Right cardiac atrium (tissue), 5 donors: ENCODE data around the gene LRP8. TPM values are rescaled to one million over a fixed set of nuclear protein-coding genes. Genes with fewer than 3 reads are reported as not detected.

Experiments
- ATAC-seq, 2 donors: fragments of 200-7000 bp; cut with Tn5 transposase; one replicate each; pipeline versions ENCODE4 v1.8.0 to v1.9.1; 2020; ENCODE audit warnings: moderate library complexity in 2 of 2, mild to moderate bottlenecking in 1 of 2
- DNase-seq, 3 donors: peaks; one replicate each; pipeline ENCODE4 v3.0.0-alpha.2; 2020
- H3K27ac ChIP-seq: one replicate; pipeline ENCODE4 v1.5.1; 2013; ENCODE audit warnings: mild to moderate bottlenecking, low read length, control low read depth, moderate library complexity
- H3K27me3 ChIP-seq: one replicate; pipeline ENCODE4 v1.6.1; 2013; ENCODE audit not compliant: control insufficient read depth, insufficient read depth
- H3K4me1 ChIP-seq: one replicate; pipeline ENCODE4 v1.6.1; 2013; ENCODE audit warnings: low read length; ENCODE audit not compliant: control insufficient read depth, insufficient read depth
- H3K4me3 ChIP-seq: one replicate; pipeline ENCODE4 v1.5.1; 2013; ENCODE audit warnings: low read length, control low read depth
- H3K9me3 ChIP-seq: one replicate; pipeline ENCODE4 v1.6.1; 2013; ENCODE audit warnings: low read length; ENCODE audit not compliant: control insufficient read depth
- WGBS: extraction: QIAGEN DNeasy Blood & Tissue Kit; methylation state at CpG from one replicate; pipeline ENCODE4 v1.1.7; 2013; 5-methylcytosine and 5-hydroxymethylcytosine counted together
- intact Hi-C, 4 donors: fragments of 100-400 bp; cut with DNase I; formaldehyde crosslinking; loops; one replicate each; pipeline versions ENCODE4 v1.11.0 to v1.14.0; 2022 to 2023
- polyA plus RNA-seq: library from polyadenylated mRNA; stranded (reverse); fragments of 200-250 nt; gene quantifications from one replicate; pipeline ENCODE4 v1.2.3, GENCODE V29; 2013
- total RNA-seq, 4 donors: library from RNA; stranded (reverse); fragmentation: NEBNext Ultra II Directional; extraction: Animal tissue kit (Norgen Biotek cat#: 25700); gene quantifications; one replicate each; pipeline ENCODE4 v1.2.1, GENCODE V29; 2021
- donor health status: healthy with polysubstance abuse.
- donor health status: DM: no; HTN: yes; CAD: no.
- donor health status: DM: no; HTN: no; CAD: no.
- donor health status: DM: no; HTN: yes; CAD: no; lungs with severe emphysema.
- donor health status: DM: yes; HTN: yes; CAD: no.

Gene LRP8
- total and polyA plus RNA-seq, 5 donors: 0.27 to 2.6 (median 1.3) TPM

DNA sequence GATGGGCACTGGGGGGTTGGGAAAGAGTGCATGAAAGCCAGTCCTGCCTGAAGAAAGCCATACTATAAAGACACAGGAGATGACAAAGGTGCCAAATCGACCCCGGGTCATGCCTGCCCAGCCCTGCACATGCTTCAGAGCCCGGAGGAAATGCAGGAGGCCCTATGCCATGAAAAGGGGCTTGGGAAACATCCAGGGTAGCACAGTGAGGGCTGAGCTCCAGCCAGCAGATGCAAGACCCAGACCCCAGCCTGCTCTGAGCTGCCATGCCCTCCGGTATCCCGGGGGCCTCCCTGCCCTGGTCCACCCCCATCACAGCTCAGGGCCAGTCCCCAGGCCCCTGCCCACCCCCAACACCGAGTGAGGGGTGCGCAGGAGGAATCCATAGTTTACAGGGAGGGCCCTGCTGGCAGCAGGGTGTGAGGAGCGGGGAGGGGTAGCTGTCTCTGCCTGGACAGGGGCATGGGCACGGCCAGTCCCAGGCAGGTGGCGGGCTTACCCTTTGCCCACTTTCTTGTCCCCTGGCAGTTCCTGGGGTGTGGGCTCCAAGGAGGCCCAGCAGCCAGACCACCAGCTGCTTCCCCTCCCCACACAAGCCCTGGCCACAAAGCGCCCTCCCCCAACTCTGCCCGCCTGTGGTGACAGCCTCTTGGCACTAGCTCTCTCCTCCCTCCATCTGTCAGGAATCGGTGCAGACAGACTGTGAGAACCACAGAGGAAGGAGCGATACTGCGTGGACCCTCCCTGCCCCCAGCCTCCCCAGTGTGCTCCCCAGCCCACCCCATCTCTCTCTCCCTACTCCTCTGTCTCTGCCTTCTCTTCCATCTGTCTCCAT lies 16.8 kb downstream of the LRP8 start:
- no peaks in the 10 kb centered on the region for H3K4me1 ChIP-seq
- no peak for DNase-seq
- 65% methylated on average over 15 of the region's 15 CpGs for WGBS
- no peaks in the 10 kb centered on the region for H3K9me3 ChIP-seq
- H3K4me3 ChIP-seq: no peak overlapping the region
- intact Hi-C loops: no loop called here
- H3K27me3 ChIP-seq: no peaks in the 10 kb centered on the region
- no peak overlapping the region for H3K27ac ChIP-seq
- ATAC-seq: no peak

DNA sequence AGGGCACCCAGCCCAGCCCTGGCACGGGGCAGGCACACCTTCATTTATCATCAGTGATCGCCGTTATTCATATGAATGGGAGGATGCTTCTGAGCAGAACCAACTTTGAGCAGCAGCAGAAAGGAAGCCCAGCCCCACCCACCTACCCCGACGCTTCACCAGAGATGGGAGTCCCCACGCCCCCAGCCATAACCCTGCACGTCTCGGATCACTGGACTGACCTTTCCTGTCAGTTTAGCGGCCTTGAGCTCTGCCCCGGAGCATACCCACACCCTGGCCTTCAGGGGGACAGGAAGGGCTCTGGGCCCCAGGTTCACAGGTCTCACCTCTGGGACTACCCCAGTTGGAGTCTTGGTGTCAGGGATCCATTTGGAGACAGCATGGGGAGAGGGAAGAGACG lies 18.1 kb downstream of the LRP8 start:
- no peak for ATAC-seq
- 75% methylated on average over 11 of the region's 11 CpGs for WGBS
- no peak overlapping the region for H3K27ac ChIP-seq
- DNase-seq: no peak
- no peak overlapping the region for H3K4me3 ChIP-seq
- intact Hi-C loops: loop anchor here in 1 of 4 donors (5.0 kb wide), 1 partner anchor 327 kb away; no protein-coding TSS in a partner anchor
- no peaks in the 10 kb centered on the region for H3K9me3 ChIP-seq
- no peaks in the 10 kb centered on the region for H3K27me3 ChIP-seq
- no peaks in the 10 kb centered on the region for H3K4me1 ChIP-seq

DNA sequence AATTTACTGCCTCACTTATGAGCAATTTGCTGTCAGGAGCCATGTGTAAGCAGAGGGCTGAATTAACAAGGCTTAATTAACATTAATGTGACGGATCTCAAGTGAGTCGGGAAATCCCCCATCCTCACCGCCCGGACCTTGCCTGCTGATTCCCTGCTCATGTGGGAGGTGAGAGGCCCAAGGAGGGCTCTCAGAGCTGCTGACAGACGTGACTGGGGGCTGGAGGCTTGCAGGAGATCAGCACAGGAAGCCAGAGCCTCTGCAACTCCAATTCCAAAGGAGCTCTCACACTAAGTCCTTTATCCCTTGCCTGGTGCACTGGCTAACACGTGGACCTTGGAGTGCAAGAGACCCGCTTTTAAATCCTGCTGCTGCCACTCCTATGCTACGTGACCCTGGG lies 19.4 kb downstream of the LRP8 start:
- WGBS: 52% methylated on average over 8 of the region's 8 CpGs
- Histone ChIP-seq H3K9me3 (no peaks in the 10 kb centered on the region), H3K27ac (no peak overlapping the region)

DNA sequence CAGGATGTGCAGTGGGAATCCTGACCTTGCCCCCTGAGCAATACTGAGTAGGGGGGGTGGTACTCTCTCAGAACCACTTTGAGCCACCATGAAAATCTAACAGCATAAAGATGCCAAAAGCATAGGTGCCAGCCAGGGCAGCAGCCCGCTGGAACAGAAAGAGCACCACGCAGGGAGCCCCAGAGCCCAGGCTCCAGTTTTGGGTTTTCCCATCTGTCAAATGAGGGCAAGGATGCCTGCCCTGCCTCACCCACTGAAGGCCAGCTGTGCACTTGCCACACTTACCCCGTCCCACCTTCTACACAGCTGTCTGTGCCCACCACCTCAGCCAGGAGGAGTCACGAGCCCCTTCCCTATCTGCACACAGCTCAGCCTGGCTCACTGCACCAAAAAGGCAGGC lies 20.8 kb downstream of the LRP8 start:
- ATAC-seq: no peak
- H3K4me3 ChIP-seq: no peak overlapping the region
- no peaks in the 10 kb centered on the region for H3K4me1 ChIP-seq
- no peak overlapping the region for H3K27ac ChIP-seq
- intact Hi-C loops: loop anchor here in 1 of 4 donors (5.0 kb wide), 1 partner anchor 330 kb away; no protein-coding TSS in a partner anchor
- H3K9me3 ChIP-seq: no peaks in the 10 kb centered on the region
- no peaks in the 10 kb centered on the region for H3K27me3 ChIP-seq
- DNase-seq: no peak
- WGBS: 85% methylated on average over 4 of the region's 4 CpGs

More for the DNA sequence above, 19.4 kb downstream of the LRP8 start:
- H3K4me1 ChIP-seq: no peaks in the 10 kb centered on the region
- intact Hi-C loops: loop anchor here in 1 of 4 donors (5.0 kb wide), 1 partner anchor 329 kb away; no protein-coding TSS in a partner anchor
- no peaks in the 10 kb centered on the region for H3K27me3 ChIP-seq
- ATAC-seq (no peak), DNase-seq (no peak)
- no peak overlapping the region for H3K4me3 ChIP-seq

DNA sequence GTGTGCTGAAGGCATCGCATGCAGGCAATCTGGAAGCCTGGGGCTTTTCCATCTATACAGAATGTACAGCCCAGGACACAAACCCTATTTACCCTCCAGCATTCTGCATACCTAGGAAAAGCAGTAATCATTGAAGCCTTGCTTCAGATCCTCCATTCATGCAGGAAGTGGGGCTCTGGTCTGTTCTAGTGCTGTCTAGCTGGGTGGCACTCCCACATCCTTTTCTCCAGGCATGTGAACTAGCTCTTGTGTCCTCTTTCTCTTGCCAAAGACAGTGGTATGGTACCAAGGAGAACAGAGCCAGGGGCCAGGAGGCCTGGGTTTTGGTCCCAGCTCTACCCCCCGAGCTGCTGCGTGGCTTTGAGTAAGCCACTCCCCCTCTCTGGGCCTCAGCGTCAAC lies 21.7 kb downstream of the LRP8 start:
- H3K27ac ChIP-seq: no peak overlapping the region
- no peaks in the 10 kb centered on the region for H3K4me1 ChIP-seq
- no peak for DNase-seq
- intact Hi-C loops: loop anchor here in 1 of 4 donors (5.0 kb wide), 1 partner anchor 331 kb away; no protein-coding TSS in a partner anchor
- WGBS: 81% methylated on average over 4 of the region's 4 CpGs
- no peak for ATAC-seq
- H3K9me3 ChIP-seq: no peaks in the 10 kb centered on the region
- no peaks in the 10 kb centered on the region for H3K27me3 ChIP-seq
- H3K4me3 ChIP-seq: no peak overlapping the region

DNA sequence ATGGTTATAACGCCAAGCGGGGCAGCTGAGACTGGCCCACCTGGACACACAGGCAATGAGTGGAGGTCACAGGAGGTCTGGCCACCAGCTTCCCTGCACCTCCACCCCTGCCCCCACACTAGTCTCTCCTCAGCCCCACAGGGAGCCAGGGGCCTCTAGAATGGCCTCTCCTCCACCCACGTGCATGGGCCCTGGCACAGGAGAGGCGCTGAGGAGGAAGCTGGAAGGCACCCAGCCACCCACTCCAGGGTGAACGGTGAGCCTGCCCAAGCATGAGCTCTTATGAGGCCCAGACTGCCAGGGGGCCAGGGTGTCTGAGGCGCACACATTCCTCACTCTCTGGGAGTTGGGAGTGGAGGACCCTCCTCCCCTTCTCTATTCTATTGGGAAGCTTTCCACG lies 22.2 kb downstream of the LRP8 start:
- ATAC-seq (peak in 1 of 2 donors; percentile 46), DNase-seq (no peak)
- Histone ChIP-seq H3K9me3 (no peaks in the 10 kb centered on the region), H3K4me1 (no peaks in the 10 kb centered on the region), H3K27me3 (no peaks in the 10 kb centered on the region), H3K4me3 (no peak overlapping the region), H3K27ac (no peak overlapping the region)
- intact Hi-C loops: loop anchor here in 1 of 4 donors (5.0 kb wide), 1 partner anchor 332 kb away; no protein-coding TSS in a partner anchor
- WGBS: 63% methylated on average over 7 of the region's 7 CpGs

DNA sequence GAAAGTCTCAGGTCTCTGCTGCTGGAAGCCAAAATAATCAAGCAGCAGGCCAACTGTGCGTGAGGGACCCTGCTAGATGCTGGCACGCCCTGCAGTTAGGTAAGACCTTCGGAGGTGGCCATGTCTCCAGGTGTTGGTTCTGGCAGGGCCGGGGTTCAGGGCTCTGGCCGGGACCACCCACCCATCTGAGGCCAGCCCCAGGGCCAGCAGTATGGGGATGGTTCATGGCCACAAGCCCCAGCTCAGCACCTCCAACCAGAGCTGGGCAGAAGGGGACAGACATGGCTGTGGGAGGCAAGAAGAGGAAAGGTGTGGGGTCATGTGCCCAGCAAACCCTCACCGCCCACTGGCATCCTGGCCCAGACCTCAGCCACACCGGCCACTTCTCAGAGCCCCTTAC lies 23.3 kb downstream of the LRP8 start:
- no peaks in the 10 kb centered on the region for H3K4me1 ChIP-seq
- intact Hi-C loops: no loop called here
- DNase-seq (no peak), ATAC-seq (no peak)
- H3K4me3 ChIP-seq: no peak overlapping the region
- no peaks in the 10 kb centered on the region for H3K9me3 ChIP-seq
- 93% methylated on average over 7 of the region's 7 CpGs for WGBS
- H3K27me3 ChIP-seq: no peaks in the 10 kb centered on the region
- H3K27ac ChIP-seq: no peak overlapping the region

DNA sequence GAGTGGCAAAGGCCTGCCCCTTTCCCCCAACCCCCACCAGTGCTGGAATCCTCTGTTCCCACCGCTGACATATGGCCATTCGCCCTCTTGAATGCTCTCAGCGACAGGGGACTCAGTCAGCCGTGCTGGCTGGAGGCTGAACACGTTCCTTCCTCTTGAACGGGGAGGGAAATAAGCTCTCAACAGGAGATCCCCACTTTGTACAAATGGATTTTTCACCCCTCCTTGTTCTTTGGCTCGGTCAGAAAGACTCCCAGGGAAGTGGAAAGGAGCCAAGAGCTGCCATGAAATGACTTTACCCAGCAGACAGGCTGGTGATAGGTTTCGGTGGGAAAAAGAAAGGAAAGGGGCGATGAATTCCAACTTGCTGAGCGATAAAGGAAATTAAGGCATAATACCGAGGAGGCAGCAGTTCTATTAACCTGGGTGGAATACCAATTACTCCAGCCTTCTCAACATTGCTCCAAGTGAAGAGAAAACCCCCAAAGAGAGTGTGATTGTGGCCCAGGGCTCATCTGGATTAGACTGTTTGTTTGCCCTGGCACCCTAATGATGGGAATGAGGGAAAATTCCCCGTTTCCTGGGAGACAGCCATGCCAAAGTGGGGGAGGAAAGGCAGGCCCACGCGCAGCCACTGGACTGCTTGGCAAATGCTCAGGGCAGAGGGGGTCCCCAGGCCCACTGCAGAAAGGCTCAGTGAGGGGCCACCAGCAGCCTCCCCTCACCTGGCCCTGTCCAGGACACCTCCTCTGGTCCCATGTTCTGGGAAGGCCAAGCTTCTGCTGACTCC lies 23.9 kb downstream of the LRP8 start:
- no peak overlapping the region for H3K27ac ChIP-seq

DNA sequence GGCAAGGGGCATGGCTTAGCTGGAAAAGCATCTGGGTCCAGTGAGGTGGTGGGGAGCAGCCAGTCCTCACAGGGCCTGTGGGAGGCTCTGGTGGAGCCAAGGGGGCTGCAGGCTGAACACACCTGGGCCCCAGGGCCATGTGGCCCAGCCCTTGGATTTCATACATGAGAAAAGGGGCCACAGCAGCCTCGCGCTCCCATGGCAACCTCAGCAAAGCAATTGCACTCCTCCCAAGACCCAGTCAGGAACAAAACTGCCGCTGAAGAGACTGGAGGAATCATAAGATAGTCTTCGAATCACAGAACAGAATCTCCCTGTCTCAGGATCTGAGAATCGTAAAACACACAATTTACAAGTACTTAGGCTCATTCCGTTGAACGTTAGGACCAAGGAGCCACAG lies 24.6 kb downstream of the LRP8 start:
- WGBS: 90% methylated on average over 7 of the region's 7 CpGs
- Histone ChIP-seq H3K9me3 (no peaks in the 10 kb centered on the region), H3K27ac (no peak overlapping the region), H3K4me1 (no peaks in the 10 kb centered on the region), H3K4me3 (no peak overlapping the region), H3K27me3 (no peaks in the 10 kb centered on the region)
- ATAC-seq: no peak
- no peak for DNase-seq
- intact Hi-C loops: no loop called here

More for the DNA sequence above, 23.9 kb downstream of the LRP8 start:
- DNase-seq: no peak
- no peak for ATAC-seq
- 68% methylated on average over 14 of the region's 14 CpGs for WGBS
- Histone ChIP-seq H3K27me3 (no peaks in the 10 kb centered on the region), H3K9me3 (no peaks in the 10 kb centered on the region), H3K4me1 (no peaks in the 10 kb centered on the region), H3K4me3 (no peak overlapping the region)
- intact Hi-C loops: no loop called here

DNA sequence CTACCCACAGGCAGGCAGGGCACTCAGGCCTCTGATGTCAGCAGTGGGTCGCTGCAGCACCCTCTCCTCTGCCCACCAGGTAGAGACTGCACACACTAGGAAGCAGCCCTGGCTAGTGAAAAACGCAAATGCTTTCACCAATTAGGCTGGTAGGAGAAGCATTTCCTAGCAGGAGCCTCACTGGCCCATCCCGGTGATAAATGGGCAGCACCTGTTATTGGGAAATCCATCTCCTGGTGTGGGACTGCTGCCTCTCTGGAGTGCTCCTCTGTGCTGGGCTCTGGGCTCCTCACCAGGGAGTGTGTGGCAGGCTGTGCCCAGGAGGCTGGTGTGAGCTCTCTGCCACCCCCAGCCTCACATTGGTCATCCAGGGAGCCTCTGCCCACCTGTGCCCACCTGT lies 28.6 kb downstream of the LRP8 start:
- no peak overlapping the region for H3K27ac ChIP-seq
- intact Hi-C loops: no loop called here

DNA sequence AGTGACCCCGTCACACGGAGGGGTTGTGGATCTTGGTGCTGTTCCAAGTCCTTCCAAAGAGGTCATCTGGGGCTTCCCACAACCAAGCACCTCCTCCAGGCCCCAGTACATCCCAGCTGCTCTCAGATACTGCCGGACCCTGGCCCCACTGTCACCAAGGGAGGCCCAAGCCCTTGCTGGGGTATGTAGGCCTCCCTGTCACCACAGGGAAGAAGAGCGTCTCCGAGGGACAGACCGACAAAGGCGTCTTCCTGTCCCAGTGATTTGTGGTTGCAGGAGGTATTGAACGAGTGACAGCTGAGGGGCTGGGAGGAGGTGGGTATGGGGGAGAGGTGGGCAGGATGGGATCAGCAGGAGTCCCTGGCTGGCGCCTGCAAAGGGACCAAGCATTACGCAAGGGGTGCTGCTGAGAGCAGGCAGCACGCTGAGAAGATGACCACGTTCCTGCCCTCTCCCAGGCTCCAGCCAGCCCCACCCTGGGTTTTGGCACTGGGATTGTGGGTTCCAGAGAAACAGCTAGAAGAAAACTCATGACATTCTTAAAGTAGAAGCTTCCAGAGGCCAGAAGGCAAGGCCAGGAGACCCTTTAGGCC lies 29.7 kb downstream of the LRP8 start:
- Histone ChIP-seq H3K4me3 (no peak overlapping the region), H3K4me1 (peaks cover under 1% of the 10 kb centered on the region), H3K27me3 (no peaks in the 10 kb centered on the region), H3K9me3 (no peaks in the 10 kb centered on the region), H3K27ac (no peak overlapping the region)
- ATAC-seq (no peak), DNase-seq (no peak)
- intact Hi-C loops: no loop called here
- 75% methylated on average over 12 of the region's 12 CpGs for WGBS

More for the DNA sequence above, 28.6 kb downstream of the LRP8 start:
- DNase-seq (no peak), ATAC-seq (no peak)
- Histone ChIP-seq H3K9me3 (no peaks in the 10 kb centered on the region), H3K4me1 (no peaks in the 10 kb centered on the region), H3K27me3 (no peaks in the 10 kb centered on the region), H3K4me3 (no peak overlapping the region)
- 87% methylated on average over 3 of the region's 3 CpGs for WGBS
